Left lung (tissue), 10 donors: Measurements from ENCODE around the gene ROBO1. TPM values are rescaled to one million over a fixed set of nuclear protein-coding genes. Genes with fewer than 3 reads are reported as not detected.

Source experiments
- ATAC-seq: fragments of 200-7000 bp; cut with Tn5 transposase; one replicate; pipeline ENCODE4 v1.9.1; 2020; ENCODE audit warnings: moderate library complexity
- DNase-seq, 4 donors: peaks; one replicate each; pipeline ENCODE4 v3.0.0-alpha.2; 2013 to 2020
- H3K27ac ChIP-seq, 2 donors: fragments of 200-600 bp; sonication (generic) in 1 of 2; one replicate each; pipeline versions ENCODE4 v1.5.0 to v1.8.0; 2020 to 2021
- H3K27me3 ChIP-seq, 2 donors: fragments of 200-600 bp; sonication (generic) in 1 of 2; one replicate each; pipeline versions ENCODE4 v1.5.0 to v1.8.0; 2020 to 2021
- H3K36me3 ChIP-seq, 2 donors: fragments of 200-600 bp; sonication (generic) in 1 of 2; one replicate each; pipeline versions ENCODE4 v1.5.0 to v1.8.0; 2020 to 2021
- H3K4me1 ChIP-seq, 2 donors: fragments of 200-600 bp; one replicate each; pipeline ENCODE4 v1.8.0; 2021
- H3K4me3 ChIP-seq, 2 donors: fragments of 200-600 bp; sonication (generic) in 1 of 2; one replicate each; pipeline versions ENCODE4 v1.5.0 to v1.8.0; 2020 to 2021; ENCODE audit warnings: mild to moderate bottlenecking in 1 of 2
- H3K9me3 ChIP-seq, 2 donors: fragments of 200-600 bp; sonication (generic) in 1 of 2; one replicate each; pipeline versions ENCODE4 v1.5.0 to v1.8.0; 2020 to 2021
- CTCF ChIP-seq, 2 donors: fragments of 200-600 bp; sonication (generic) in 1 of 2; IDR thresholded peaks; one replicate each; pipeline versions ENCODE4 v1.5.0 to v1.8.0; 2021; ENCODE audit warnings: antibody characterized with exemption in 2 of 2
- intact Hi-C, 2 donors: fragments of 100-400 bp; cut with DNase I; formaldehyde crosslinking; loops; one replicate each; pipeline versions ENCODE4 v1.11.2 to v1.14.2; 2022
- polyA plus RNA-seq, 6 donors: library from polyadenylated mRNA; unstranded; fragments of 120-200 nt; gene quantifications; one replicate each; pipeline ENCODE4 v1.2.1, GENCODE V29; 2013; ENCODE audit not compliant: insufficient read length in 6 of 6
- total RNA-seq, 2 donors: library from RNA; stranded (reverse); fragmentation: NEBNext Ultra II Directional; extraction: Animal tissue kit (Norgen Biotek cat#: 25700); gene quantifications; one replicate each; pipeline ENCODE4 v1.2.1, GENCODE V29; 2021
- donor health status: DM: no; HTN: yes; CAD: no.
- donor health status: DM: no; HTN: no; CAD: no.

The ROBO1 gene
- total and polyA plus RNA-seq, 8 donors, result 20.3 to 134 (median 102) TPM

GRCh38 chr3:78846718-78847117 is 921.1 kb downstream of the ROBO1 start:
- Histone ChIP-seq H3K4me3 (no peak overlapping the region), H3K9me3 (no peaks in the 10 kb centered on the region), H3K27ac (peak overlapping the region in 1 of 2 donors; percentile 16), H3K4me1 (no peaks in the 10 kb centered on the region), H3K27me3 (no peaks in the 10 kb centered on the region), H3K36me3 (no peaks in the 10 kb centered on the region)
- no peak for TF ChIP-seq CTCF (IDR thresholded peaks at IDR 0.05)
- intact Hi-C loops, result no loop called here
- DNase-seq (peak in 2 of 4 donors; percentile 45 to 66), ATAC-seq (peak; percentile 78)

- DNase-seq (no peak), ATAC-seq (no peak)
- intact Hi-C loops, result no loop called here
- Histone ChIP-seq H3K27me3 (no peaks in the 10 kb centered on the region), H3K4me1 (no peaks in the 10 kb centered on the region), H3K36me3 (no peaks in the 10 kb centered on the region), H3K4me3 (no peak overlapping the region), H3K9me3 (no peaks in the 10 kb centered on the region), H3K27ac (no peak overlapping the region)
- no peak for TF ChIP-seq CTCF (IDR thresholded peaks at IDR 0.05)
Observed at GRCh38 chr3:78845605-78846004, 922.2 kb downstream of the ROBO1 start.

- Histone ChIP-seq H3K36me3 (no peaks in the 10 kb centered on the region), H3K4me1 (no peaks in the 10 kb centered on the region), H3K27me3 (no peaks in the 10 kb centered on the region), H3K9me3 (no peaks in the 10 kb centered on the region), H3K27ac (no peak overlapping the region), H3K4me3 (no peak overlapping the region)
- ATAC-seq, result no peak
- intact Hi-C loops, result no loop called here
- no peak for DNase-seq
- no peak for TF ChIP-seq CTCF (IDR thresholded peaks at IDR 0.05)
Observed at GRCh38 chr3:78844307-78844706, 923.5 kb downstream of the ROBO1 start.

- H3K27me3 ChIP-seq, result no peaks in the 10 kb centered on the region
- ATAC-seq (no peak), DNase-seq (no peak)
- H3K9me3 ChIP-seq, result peaks cover 0 to 3% of the 10 kb centered on the region in 2 donors
- H3K4me1 ChIP-seq, result no peaks in the 10 kb centered on the region
- no peaks in the 10 kb centered on the region for H3K36me3 ChIP-seq
- no peak overlapping the region for H3K4me3 ChIP-seq
- intact Hi-C loops, result no loop called here
- H3K27ac ChIP-seq, result no peak overlapping the region
- TF ChIP-seq CTCF (IDR thresholded peaks at IDR 0.05), result no peak
Observed at GRCh38 chr3:78839693-78840092, 928.1 kb downstream of the ROBO1 start.

GRCh38 chr3:78838362-78838761 is 929.4 kb downstream of the ROBO1 start:
- ATAC-seq (no peak), DNase-seq (no peak)
- intact Hi-C loops, result no loop called here
- Histone ChIP-seq H3K4me3 (no peak overlapping the region), H3K9me3 (peaks cover 0 to 3% of the 10 kb centered on the region in 2 donors), H3K27me3 (no peaks in the 10 kb centered on the region), H3K4me1 (no peaks in the 10 kb centered on the region), H3K27ac (no peak overlapping the region), H3K36me3 (no peaks in the 10 kb centered on the region)
- TF ChIP-seq CTCF (IDR thresholded peaks at IDR 0.05), result no peak
